PC-9 (cell line): Measurements from ENCODE around the gene MTREX.

Source experiments
- CTCF ChIP-seq: fragments of 200-600 bp; sonication (generic); conservative IDR thresholded peaks from 2 replicates; pipeline ENCODE4 v1.6.1; 2017; ENCODE audit warnings: mixed run types, antibody characterized with exemption, mild to moderate bottlenecking, moderate library complexity
- EZH2 ChIP-seq: fragments of 200-600 bp; sonication (generic); IDR thresholded peaks from 2 replicates; pipeline ENCODE4 v1.8.0; 2017; ENCODE audit warnings: antibody characterized with exemption, low read depth

- TF ChIP-seq CTCF (no peak), EZH2 (no peak)
Observed at GRCh38 chr5:55385227-55385626, 77.4 kb downstream of the MTREX start.
